NCI-H2196 (cell line): ENCODE measurements around the gene UBR7.
A peak's percentile ranks its signal among the peaks of the same experiment; 100 is the strongest.
"Not testable (repeated sequence)": the region's sequence is repeated elsewhere in the genome, so short reads cannot be mapped to it uniquely, and the experiment has no call there.

Experiments
- DNase-seq: peaks from one replicate; lab custom pipeline; 2025; ENCODE audit not compliant: unreplicated experiment; lab: John Stamatoyannopoulos, UW

UBR7 gene

DNA sequence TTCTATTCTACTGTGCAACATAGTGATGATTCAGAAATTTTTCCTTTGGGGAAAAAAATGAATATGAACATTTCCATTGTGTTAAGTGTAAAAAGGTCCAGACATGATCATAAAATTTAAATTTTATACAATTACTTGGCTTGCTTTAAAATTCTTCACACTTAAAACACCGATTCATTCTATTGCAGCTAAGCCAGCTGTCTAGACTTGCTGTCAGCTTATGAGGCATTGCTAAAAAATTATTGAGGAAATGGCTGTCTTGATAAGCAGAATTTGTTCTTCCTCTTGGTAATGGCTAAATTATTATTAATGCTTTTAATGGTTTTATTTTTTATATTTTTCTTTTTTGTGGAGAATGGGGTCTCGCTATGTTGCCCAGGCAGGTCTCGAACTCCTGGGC lies 20.1 kb upstream of the UBR7 start:
- DNase-seq = no peak

DNA sequence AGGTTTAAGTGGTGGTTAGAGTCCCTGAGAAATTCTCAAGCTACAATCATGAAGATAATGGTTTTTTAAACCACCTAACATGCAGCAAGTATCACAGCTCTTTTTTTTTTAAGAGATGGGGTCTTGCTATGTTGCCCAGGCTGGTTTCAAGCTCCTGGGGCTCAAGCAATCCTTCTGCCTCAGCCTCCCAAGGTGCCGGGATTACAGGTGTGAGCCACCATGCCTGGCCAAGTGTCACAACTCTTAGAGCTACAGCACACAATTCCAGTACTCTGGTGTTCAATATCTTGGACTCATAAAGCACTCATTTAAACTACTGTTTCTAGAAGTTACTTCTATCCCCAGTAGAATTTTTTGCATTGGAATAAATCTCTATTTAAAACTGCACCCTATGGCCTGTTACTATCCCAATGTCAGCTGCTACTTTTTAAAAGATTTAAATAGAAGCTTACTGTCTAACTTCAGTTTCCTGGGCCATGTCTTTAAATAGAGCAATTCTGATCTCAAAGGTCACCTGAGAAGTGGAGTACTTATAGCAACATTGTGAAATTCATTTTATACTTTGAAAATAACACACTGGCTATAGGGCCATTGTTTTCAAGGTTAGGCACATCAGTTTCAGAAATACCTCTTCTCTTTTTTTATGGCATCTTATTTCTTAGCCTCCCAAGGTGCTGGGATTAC lies 11.6 kb upstream of the UBR7 start:
- DNase-seq = no peak

DNA sequence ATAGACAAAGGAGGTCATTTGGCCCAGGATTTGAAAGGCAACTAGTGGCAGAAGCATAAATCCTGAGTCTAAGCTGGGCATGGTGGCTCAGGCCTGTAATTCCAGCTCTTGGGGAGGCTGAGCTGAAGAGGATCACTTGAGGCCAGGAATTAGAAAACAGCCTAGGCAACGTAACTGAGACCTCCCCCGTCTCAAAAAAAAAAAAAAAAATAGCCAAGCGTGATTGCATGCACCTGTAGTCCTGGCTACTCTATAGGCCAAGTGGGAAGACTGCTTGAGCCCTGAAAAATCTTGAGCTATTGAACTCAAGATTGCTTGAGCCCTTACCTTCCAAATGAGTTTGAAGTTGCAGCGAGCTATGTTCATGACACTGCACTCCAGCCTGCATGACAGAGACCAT lies 8.0 kb upstream of the UBR7 start:
- no peak for DNase-seq

DNA sequence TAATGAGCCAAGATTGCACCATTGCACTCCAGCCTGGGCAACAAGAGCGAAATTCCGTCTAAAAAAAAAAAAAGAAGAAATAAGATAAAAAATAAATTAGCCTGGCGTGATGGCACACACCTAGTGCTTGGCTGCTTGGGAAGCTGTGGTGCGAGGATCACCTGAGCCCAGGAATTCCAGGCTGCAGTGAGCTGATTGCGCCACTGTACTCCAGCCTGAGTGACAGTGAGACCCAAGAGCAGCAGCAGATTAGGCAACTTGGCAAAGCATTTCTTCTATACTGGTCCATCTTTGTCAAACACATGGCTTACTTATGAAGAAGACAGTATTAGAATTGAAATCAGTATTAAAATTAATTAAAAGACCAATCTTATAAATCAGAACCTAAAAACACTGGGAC lies 6.5 kb upstream of the UBR7 start:
- DNase-seq = no peak

DNA sequence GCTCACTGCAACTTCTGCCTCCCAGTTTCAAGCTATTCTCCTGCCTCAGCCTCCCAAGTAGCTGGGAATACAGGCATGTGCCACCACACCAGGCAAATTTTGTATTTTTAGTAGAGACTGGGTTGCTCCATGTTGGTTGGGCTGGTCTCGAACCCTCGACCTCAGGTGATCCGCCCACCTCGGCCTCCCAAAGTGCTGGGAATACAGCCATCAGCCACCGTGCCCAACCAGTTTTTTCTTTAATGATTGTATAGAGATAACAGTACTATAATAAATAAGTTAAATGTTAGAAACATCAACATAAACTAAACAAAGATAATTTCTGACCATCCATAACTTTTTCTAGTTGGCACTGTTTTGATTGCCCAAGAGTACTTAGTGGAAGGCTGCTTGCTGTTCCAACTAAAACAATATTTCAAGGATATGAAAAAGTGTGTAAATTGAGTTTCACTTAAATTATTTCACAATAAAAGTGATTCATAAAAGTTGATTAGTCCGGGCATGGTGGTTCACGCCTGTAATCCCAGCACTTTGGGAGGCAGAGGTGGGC lies 5.8 kb upstream of the UBR7 start:
- no peak for DNase-seq

DNA sequence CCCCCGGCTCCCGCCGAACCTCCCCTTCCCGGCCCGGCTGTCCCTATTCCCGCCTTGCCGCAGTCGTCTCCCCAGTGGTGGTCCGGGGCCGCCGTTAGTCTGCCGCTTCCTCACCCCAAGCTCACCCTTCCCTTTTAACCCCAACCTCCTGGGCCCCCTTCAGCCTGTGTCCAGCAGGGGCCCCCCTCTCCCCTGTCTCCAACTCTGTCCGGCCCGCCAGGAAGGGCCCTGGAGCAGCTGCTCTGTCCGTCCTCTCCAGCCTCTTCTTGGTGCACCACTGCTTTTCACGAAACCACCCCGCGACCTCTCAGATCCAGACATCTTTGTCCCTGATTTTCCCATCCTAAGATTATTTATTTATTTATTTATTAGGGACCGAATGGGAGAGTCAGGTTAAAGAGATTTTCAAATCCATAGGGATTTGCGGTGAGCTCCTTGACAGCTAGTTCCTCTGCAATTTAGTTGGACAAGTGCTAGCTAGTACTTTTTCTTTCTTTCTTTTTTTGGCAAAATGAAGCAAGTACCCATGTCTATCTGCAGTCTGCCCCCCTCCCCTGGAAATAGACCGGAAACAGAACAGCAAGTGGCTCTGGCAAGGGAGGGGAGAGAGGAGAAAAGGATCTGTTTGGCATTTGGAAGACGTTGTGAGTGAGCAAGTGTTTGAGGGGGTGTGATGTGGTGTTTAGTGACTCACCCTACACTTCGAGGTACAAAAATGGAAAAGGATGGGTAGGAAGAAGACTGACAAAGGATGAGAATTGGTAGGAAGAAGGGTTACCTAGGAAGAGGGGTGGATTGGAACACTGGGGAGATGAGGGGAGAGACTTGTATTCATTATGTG lies 632 bp downstream of the UBR7 start:
- DNase-seq = no peak

DNA sequence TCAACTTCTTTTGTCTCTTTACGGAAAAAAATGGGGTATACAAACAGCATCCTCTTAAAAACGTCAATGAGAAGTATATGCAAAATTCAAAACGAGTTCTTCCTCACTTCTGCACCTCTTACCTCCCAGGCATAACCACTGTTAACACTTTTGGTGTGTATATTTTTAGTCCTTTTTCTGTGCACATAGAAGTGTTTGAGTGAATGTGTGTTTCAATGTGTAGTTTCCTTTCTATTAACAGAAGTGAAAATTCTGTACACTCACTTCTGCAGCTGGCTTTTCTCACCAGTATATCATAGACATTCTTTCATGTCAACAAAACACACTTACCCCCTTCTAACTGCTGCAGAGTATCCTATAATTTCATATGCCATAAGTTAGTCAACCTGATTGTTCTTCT lies 5.4 kb downstream of the UBR7 start:
- DNase-seq = no peak

DNA sequence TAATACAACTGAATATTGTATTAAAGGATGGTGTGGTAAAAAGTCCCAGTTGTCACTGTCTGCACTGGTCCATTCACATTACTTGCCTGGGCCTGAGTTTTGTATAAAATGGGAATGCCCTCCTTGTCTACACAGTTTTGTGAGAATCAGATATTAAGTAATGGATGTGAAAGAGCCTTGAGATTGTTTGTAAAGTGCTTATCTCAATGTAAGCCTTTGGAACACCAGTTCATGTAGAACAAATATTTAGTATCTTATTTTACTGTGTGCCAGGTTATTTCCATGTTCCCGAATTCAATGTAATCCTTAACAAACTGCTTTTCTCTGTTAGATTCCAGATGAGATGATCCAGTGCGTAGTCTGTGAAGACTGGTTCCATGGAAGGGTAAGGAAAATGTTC lies 7.5 kb downstream of the UBR7 start:
- DNase-seq = no peak

DNA sequence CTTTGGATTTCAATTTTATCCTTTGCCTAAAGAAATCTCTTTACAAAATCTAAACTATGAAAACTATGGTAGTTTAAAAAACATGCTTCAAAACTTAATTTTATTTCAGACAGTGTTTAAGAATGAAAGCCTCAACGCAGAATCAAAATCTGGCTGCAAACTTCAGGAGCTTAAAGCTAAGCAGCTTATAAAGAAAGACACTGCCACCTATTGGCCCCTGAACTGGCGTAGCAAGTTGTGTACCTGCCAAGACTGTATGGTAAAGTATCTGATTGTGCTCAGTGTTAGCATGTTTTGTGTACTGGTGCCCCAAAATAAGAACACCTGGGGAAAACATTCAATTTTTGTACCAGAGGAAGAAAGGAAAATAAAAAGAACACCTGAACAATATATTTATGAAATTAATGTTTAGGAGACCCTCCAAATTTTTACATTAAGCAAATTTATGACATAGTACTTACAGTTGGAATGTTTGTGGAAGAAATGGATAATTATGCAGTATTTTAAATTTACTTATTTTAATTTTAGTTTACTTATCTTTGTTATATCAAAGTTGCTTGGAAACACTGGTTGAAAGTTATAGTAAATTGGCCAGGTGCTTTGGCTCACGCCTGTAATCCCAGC lies 12.2 kb downstream of the UBR7 start:
- peak; percentile 42 for DNase-seq

DNA sequence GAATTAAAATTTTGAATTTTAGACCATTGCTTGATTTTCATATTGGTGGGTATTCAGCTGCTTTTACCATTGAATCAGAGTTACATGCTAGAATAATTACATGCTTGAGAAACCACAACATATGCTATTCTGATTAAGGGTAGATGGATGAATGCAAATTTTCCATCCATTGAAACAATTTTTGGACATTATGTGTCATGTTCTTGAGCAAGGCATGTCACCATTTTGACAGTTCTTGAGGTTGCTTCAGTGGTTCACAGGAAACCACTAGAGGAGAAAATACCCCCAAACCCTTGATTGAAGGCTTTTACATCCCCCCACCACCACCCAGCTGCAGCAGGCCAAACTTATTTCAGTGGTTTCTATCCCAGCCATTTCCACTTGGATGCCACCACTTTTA lies 13.5 kb downstream of the UBR7 start:
- DNase-seq = no peak

DNA sequence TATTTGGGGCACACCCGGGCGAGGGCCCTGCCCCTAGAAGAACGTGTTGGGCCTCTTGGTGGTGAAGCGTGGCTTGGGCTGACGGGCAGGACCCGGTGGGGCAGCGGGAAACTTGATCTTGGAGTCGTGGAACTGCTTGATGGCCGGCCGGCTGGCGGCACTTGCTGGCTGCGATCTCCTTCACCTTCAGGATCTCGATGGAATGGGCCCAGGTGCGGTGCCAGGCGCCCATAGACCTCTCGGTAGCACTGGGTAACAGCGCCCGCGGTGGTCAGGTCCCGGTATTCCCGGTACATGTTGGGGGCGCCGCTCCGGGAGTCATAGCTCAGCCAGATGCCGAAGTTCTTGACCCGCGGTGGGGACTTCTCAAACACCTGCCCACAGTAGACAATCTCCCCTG lies 16.5 kb downstream of the UBR7 start:
- no peak for DNase-seq

DNA sequence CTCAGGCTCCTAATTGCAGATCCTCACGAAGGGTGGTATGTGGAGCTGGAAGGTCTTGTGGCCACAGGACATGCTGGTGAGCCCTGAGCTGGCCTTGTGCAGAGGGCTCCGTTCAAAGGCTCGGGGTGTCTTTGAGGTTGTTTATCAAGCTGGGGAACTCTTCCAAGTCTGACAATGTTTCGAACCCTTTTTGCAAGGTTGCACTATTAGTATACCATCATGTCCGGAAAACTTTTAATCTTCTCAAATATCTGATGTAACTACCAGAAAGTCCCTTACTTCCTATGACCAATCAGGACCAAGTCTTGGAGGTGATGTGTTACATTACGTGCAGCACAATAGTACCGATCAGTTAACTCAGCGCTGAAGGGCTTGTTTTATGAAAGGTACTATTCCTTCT lies 21.5 kb downstream of the UBR7 start:
- no peak for DNase-seq

DNA sequence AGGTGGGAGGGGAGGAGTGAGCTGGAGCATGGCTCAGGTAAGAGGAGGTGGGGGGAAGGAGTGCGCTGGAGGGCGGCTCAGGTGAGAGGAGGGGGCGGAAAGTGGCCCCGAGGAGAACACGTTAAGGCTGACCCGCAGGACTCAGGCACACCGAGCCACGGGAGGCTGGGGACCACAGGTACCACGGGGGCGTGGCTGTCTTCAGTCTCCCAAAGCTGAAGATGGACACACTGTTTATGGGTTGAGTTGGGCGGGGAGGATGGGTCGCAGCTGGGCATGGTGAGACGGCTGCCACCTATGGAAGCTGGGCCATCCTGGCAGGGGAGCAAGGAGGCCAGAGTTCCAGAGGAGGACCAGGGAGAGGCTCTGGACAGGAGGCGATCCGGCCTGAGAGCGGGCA lies 23.5 kb downstream of the UBR7 start:
- no peak for DNase-seq

DNA sequence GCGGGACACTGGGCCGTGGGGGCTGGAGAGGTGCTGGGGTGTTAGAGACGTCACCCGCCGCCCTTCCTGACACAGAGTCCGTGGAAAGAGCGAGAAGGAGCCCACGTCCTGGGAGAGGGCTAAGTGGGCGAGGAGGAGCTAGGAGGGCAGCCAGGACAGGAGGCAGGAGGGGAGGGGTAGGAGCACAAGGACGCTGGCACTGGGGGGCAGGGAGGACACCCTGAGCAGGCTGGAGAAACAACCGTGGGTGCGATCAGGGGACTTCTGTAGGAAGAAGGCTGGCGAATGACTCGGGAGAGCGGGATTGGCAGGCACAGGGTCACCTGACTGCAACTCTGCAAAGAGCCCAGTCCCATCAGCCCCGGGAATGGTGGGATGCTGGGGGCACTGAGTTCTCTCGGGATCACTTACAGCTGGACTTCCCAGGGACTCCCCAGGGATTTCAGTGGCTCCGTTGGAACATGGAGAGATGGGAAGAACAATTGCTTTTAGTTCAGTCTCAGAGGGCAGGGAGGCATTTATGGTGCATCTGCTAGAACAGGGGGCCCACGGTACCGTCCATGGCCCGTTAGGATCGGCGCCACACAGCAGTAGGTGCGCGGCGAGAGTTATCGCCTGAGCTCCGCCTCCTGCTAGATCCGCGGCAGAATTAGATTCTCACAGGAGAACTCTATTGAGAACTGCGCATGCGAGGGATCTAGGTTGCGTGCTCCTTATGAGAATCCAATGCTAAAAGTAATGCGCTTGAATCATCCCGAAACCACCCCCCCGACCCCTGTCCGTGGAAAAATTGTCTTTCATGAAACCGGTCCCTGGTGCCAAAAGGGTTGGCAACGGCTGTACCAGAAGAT lies 24.3 kb downstream of the UBR7 start:
- no peak for DNase-seq

DNA sequence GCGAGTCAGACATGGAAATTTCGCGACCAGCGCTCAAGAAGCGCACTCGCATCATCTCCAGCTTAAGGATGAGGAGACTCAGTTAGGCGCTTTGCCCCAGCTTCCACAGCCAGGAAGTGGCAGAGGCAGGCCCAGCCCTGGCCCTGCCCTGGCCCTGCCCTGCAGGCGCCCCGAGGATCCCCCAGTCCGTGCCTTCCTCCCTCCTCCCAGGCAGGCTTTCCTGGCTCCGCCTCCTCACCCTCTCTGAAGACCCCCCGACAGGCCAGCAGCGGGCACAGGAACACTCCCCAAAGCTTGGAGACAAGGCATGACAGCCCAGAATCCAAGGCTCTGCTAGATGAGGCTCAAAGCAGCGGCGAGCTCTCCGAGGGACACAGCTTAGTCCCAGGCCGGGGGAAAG lies 25.1 kb downstream of the UBR7 start:
- no peak for DNase-seq

DNA sequence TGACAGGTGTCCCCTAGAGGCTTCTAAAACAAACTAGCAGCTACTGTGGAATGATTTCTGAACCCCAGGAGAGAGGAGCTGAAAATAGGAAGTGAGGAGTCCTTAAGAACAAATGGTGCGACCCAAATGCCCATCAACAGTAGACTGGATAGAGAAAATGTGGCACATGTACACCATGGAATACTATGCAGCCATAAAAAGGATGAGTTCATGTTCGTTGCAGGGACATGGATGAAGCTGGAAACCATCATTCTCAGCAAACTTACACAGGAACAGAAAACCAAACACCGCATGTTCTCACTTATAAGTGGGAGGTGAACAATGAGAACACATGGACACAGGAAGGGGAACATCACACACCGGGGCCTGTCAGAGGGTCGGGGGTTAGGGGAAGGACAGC lies 26.0 kb downstream of the UBR7 start:
- DNase-seq = not testable (repeated sequence)

DNA sequence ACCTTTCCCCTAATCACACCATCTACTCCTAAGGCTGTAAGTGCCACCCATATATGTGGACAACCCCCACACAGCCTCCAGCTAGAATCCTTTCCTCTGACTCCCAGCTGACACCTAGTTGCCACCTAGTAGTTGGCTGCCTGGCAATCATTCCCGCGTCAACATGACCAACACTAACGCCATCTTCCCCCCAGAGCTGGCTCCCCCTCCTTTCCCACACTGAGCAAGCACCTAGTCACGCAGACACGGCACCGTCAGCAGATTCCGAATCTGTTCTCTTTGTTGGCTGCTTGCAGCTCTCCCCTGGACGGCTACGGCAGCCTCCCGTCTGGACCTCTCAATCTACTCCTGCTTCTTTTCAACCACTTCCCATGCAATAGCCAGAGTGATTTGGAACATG lies 27.7 kb downstream of the UBR7 start:
- no peak for DNase-seq

DNA sequence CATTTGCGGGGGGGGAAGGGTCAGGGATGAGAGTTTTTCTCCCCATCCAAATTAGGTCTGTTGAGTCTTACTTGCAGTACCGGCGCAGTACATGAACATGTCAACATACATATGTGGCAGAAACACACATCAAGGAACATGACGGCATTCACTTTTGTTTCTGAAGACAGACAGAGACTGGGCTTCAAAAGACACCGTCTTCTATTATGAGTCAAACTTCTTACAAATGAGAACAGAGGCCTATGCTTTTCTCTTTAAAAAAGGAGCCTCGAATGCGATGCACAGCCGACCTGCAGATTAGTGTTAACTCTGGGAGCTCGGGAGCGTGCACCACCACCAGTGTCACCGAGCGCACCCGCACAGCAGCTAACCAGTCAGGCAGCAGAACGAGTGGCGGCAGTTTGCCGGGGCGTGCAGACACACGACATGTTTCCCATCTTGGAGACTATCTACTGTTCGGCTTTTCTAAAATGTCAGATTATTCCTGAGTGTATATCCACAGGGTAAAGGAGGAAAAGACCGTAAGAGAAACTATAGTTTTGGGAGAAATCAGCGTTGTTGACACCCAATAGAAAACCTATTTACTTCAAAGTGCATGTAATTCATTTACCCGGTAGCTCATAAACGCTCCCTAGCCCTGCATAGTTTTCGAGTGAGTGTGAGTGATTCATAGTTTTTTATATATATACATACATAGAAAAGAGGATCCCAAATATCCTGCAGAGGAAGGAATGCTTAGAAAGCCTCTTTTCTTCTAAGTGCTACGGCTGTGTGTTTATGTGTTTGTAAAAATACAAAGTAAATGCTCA lies 33.0 kb downstream of the UBR7 start:
- no peak for DNase-seq

DNA sequence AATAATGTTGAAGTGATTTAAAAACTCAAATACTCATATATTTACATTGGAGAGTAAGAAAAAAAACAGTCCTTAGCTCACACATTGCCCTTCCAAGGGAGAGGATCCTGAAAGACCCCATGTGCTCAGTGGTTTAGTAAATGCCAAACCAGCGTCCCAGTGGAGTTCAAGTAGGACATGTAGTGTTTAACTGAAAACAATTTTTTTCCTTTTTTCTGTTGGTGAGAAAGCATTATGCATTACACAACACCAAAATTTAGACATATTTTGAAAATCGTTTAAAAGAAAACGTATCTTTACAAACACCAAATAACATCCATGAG lies 33.6 kb downstream of the UBR7 start:
- no peak for DNase-seq

DNA sequence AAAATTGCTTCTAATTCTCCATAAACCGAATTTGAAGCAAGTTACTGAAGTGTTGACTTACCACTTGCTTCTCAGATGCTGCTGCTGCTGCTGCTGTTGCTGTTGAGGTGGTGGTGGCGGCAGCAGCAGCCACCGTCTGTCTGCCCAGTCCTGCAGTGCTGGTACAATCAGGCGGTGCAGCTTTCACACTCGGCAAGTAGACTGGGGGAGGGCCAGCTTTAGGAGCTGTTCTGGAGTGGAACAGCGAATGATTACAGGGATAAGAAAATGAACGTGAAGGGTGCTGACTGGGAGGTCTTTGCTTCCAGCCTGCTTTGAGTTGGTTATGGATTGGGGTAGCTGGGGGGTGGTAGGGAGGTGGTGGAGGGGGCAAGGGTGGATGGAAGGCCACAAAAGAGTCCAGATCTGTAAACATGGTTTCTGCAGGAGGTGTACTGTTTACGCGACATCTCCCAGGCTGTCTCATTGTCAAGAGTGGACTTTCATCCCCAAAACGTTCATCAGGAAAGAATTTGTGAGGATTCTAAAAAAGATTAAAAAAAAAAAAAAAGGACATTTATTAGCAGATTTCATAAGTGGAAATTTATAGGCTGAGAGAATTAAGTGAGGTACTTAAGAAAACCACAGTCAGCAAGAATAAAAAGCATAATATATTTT lies 38.8 kb downstream of the UBR7 start:
- DNase-seq = no peak
